Esophagus squamous epithelium (tissue), 4 donors: ENCODE measurements around the gene NOC4L.

ENCODE experiments used
- CTCF ChIP-seq, 6 experiments: fragments of 450-650 bp in 4 of 6; fragments of 200-600 bp in 2 of 6; sonication (generic) in 2 of 6; IDR thresholded peaks; one replicate each; pipeline ENCODE4 v1.5.1; 2016 to 2019; ENCODE audit warnings: antibody characterized with exemption in 6 of 6, mild to moderate bottlenecking in 4 of 6, moderate library complexity in 4 of 6
- POLR2A ChIP-seq, 4 donors: fragments of 450-650 bp; IDR thresholded peaks; one replicate each; pipeline ENCODE4 v1.6.1; 2017; ENCODE audit warnings: antibody characterized with exemption in 4 of 4, mild to moderate bottlenecking in 4 of 4, moderate library complexity in 3 of 4

- no peak for TF ChIP-seq CTCF (IDR thresholded peaks at IDR 0.05)
- TF ChIP-seq POLR2A (IDR thresholded peaks at IDR 0.05) = no peak
Measured at GRCh38 chr12:132145334-132145733, 1.1 kb downstream of the NOC4L start.
